Cardiac septum (tissue), 1 donor: ENCODE data around the gene ST7. TPM values are rescaled to one million over a fixed set of nuclear protein-coding genes. Genes with fewer than 3 reads are reported as not detected.

ENCODE experiments used
- DNase-seq: peaks from one replicate; pipeline ENCODE4 v3.0.0-alpha.2; 2020; ENCODE audit warnings: low spot score
- intact Hi-C: fragments of 100-400 bp; cut with DNase I; formaldehyde crosslinking; loops from one replicate; pipeline ENCODE4 v1.14.0; 2022
- total RNA-seq: library from RNA; stranded (reverse); fragmentation: NEBNext Ultra II Directional; extraction: Animal tissue kit (Norgen Biotek cat#: 25700); gene quantifications from one replicate; pipeline ENCODE4 v1.2.1, GENCODE V29; 2021
- donor health status: DM: no; HTN: no; CAD: no.

ST7 gene
- total RNA-seq, 1 donor from 2014 or later = 23.4 TPM

DNA sequence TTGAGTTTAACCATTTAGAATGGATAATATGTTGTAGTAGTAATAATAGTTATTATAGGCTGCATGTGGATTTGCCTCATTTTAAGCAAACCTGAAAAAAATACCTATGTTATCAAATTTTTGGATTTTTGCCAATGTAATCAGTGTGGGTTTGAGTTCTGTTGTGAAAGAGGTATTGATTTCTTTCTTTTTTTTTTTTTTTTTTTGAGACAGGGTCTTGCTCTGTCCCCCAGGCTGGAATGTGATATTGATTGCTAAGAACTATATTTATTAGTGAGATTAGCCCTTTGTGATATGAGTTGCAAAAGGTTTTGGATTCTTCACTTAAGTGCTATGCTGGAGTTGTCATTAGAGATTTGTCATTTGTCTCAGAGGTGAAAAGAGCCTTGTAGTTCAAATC lies 124.4 kb downstream of the ST7 start:
- no peak for DNase-seq
- intact Hi-C loops = no loop called here

GRCh38 chr7:117082647-117083046 lies 129.3 kb downstream of the ST7 start:
- DNase-seq = no peak
- intact Hi-C loops = no loop called here

- DNase-seq = no peak
- intact Hi-C loops = no loop called here
These were observed 130.3 kb downstream of the ST7 start for GRCh38 chr7:117083648-117084047.

DNA sequence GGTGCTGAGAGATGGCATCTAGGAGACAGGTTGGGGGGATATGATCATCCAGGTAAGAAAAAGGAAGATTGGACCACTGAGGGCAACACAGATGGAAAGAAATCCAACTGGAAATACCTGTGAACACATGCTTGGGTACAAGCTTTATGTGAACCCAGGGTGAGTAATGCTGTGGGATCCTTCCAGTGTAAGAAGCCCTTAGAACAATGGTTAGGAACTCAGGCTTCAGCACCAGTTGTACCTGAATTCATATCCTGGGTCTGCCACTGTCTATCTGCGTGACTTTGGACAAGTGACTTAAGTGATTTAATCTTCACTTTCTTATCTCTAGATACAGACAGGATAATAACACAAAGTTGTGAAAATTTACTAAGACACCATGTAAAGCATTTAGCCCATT lies 131.0 kb downstream of the ST7 start:
- intact Hi-C loops = no loop called here
- DNase-seq = no peak

DNA sequence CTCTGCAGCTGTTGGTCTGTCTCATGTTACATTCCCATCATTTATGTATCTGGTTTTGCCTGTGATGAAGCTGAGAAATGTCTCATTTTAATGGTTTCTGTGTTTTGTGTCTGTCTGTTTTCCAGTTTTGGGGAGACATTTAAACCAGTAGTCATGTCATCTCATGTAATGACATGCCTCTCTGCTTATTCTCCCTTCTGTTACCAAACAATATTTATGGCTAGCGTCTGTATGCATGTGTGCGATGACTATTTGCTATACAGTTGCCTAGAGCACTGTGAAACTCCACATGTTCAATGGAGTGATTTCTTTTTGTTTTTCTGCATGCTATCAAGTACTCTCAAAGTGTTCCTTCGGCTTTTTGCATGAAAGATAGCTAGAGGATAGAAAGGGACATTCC lies 132.0 kb downstream of the ST7 start:
- DNase-seq = no peak
- intact Hi-C loops = no loop called here

DNA sequence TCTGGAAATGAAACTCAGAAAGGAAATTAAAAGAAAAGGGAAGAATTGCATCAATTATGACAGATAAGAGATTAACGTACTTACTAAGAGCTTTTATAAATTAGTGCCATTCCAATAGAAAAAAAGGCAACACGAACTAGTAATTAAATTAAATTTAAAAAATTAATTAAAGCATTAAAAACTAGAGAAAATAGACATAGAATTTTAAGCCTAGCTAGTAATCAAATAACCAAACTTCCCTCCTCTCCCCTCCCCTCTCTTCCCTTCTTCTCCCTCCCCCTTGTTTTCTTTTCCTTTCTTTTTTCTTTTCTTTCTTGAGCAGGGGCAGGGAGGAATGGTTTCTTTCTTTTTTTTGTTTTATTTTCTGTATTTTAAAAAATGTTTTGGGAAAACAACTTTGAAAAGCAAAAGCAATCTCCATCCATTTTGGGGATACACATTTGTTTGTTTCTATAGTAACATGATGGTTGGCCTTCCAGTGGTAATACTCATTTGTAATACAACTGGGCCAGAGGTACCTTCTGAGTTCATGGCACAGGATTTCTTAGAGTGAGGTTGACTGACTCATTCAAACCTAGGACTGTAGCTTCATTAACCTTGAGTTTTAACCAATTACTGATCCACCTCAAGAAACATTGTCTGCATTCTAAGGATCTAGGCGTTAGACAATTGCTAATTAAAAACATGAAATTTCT lies 132.6 kb downstream of the ST7 start:
- intact Hi-C loops = no loop called here
- DNase-seq = no peak

- intact Hi-C loops = no loop called here
- DNase-seq = no peak
These were observed 133.5 kb downstream of the ST7 start for GRCh38 chr7:117086788-117087187.

GRCh38 chr7:117087639-117088396 lies 134.5 kb downstream of the ST7 start:
- intact Hi-C loops = no loop called here
- no peak for DNase-seq

- DNase-seq = no peak
- intact Hi-C loops = no loop called here
These were observed 135.4 kb downstream of the ST7 start for GRCh38 chr7:117088623-117089194.

DNA sequence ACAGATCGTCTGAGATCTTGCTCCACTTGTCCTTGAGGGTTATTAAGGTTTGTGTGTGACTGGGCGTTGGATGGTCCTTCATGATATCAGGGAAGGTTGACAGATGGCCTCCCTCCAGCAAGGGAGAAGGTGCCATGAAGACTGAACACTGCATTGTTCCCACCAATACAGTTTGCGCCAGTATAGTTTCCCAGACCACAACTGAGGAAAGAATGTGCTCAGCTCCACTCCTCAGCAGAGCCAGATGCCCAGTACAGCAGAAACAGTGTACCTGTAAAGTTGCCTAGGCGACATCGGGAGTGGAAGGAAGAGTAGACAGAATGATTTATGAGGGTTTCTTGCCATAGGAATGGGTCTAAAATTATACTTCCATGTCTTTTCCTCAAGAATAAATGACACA lies 137.5 kb downstream of the ST7 start:
- intact Hi-C loops = no loop called here
- DNase-seq = no peak

- DNase-seq = no peak
- intact Hi-C loops = no loop called here
These were observed 138.4 kb downstream of the ST7 start for GRCh38 chr7:117091721-117092120.

DNA sequence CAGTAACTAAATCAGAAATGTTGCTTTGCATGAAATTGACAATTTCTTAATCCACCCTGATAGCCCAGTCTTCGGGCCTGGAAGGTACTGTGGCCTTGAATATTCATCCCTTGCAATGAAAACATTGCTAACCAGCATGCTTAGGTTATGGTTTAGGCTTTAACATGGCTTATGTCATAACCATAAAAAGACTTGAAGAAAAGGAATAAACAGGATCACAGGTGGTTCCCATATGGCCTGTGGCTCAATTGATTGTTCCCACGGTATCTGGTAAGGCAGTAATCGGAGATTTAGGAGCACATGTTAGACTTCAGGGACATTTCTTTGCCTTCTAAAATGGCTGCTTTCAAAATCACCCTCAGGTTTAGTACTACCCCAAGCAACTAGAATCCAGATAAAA lies 139.5 kb downstream of the ST7 start:
- intact Hi-C loops = no loop called here

GRCh38 chr7:117094457-117094856 lies 141.2 kb downstream of the ST7 start:
- intact Hi-C loops = no loop called here
- no peak for DNase-seq

More for the DNA sequence above, 139.5 kb downstream of the ST7 start:
- DNase-seq = no peak

- intact Hi-C loops = no loop called here
- DNase-seq = no peak
These were observed 141.8 kb downstream of the ST7 start for GRCh38 chr7:117095055-117095454.

GRCh38 chr7:117096330-117096729 lies 143.0 kb downstream of the ST7 start:
- no peak for DNase-seq
- intact Hi-C loops = no loop called here

DNA sequence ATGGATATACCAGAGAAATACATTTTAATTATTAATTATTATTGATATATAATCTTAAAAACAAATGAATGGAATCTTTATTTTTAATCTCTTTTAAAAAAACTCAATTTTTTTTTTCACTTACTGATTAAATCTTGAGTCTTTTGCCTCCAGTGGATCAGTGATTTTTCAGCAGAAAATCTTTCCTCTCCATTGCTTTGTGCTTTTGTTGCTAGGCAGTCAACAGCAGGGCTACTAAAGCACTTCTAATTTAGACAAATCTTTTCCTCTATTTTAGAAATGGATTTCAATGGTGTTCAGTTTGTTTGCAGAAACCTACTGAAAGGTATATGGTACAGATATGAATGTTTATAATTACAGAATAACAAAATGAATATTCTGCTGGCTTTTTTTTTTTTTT lies 143.6 kb downstream of the ST7 start:
- DNase-seq = no peak
- intact Hi-C loops = no loop called here

DNA sequence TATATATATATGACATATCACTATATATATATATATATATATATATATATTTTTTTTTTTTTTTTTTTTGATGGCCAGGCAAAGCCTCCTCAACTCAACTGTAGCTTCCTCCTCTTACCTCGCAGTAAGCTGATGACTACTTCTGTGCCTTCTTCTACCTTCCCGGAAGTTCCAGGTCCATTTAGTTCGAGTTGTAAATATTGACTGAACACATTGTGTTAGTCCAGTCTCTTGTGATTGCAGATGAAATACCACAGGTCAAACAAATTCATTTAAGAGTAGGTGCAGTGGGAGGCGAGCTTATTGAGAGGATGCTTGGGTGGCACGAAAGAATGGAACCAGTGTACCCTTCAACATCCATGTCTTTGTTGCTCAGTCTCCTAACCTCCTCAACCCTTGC lies 144.6 kb downstream of the ST7 start:
- no peak for DNase-seq
- intact Hi-C loops = no loop called here

DNA sequence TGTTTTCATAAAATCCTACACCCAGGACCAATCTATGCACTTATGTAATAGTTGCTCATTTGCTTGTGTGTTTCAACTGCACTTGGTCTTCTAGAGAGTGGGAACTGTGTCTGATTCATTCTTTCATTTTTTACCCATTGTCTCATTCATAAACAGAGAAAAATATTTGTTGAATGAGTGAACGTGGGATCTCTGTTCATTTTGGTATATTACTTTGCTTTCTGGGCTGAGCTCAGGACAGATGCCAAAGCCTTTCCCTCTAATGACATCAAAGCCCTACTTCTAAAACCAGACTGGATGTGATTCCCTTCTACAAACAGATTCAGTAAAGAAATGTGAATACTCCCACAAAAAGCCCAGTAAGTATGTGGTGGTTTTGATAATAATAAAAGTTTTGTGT lies 145.2 kb downstream of the ST7 start:
- DNase-seq = no peak
- intact Hi-C loops = no loop called here

DNA sequence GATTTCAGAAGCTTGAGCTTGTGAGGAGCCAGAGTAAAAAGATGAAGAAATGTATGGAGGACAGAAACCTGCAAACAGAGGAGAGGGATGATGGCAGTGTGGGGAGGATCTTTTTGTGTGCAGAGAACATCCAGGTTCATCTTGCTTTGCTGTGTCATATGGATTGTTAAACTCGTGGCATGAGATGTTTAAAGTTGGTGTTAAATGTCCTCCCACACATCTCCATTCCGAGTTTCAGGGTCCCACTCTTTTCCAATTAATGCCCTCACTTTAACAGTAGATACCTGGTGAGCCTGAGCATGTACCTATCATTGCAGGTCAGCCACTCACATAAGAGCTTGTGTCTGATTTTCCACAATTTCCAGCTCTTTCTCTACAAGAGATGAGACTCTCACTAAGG lies 147.7 kb downstream of the ST7 start:
- intact Hi-C loops = no loop called here

DNA sequence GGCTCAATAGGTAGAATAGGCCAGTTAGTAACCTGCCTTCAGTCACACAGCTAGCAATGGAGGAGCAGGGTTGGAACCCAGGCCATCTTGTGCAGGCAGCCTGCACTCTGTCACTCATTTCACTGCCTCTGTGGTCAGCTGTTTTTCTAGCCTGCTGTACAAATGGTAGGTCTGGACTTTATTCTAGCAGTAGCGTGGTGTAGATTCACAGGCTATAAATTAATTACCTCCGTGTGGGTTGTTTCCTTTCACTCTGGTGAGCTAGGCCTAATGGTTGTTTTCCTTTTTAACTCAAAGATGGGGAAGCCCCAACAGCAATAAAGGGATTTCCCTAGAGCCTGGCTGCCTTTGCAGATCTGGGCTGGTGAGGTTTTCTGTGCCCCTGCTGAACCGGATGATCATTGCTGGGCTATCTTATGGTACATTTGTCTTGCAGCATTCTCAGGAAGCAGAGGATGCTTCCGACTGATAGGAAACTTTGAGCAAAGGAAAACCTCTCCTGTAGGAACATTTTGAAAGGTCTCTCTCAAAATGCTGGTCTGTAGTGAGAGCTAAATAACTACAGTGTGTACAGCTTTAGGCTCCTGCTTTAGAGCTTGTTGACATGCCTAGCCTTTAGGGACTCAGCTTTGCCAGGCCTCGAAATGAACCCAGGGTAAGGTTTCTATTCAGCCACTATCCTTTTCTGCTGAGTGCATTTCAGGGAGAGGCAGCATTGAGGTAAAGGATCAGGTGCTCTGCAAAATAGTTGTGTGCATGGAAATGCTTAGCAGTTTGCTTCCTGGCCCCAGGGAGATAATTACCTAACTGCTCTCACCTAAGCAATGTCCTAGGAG lies 157.4 kb downstream of the ST7 start:
- intact Hi-C loops = loop anchor here (10.0 kb wide), 1 partner anchor 66 kb away; no protein-coding TSS in a partner anchor
- DNase-seq = no peak

More for the DNA sequence above, 147.7 kb downstream of the ST7 start:
- DNase-seq = no peak
